Gastrocnemius medialis (tissue), 4 donors: ENCODE measurements around the gene ABR.

Experiments
- POLR2A ChIP-seq, 2 donors: fragments of 450-650 bp; IDR thresholded peaks; one replicate each; pipeline ENCODE4 v1.6.1; 2017; ENCODE audit warnings: antibody characterized with exemption in 2 of 2, mild to moderate bottlenecking in 2 of 2, moderate library complexity in 2 of 2
- TF ChIP-seq, protein P1 (sequence below), 5 experiments: fragments of 450-650 bp in 3 of 5; fragments of 200-600 bp in 2 of 5; sonication (generic) in 2 of 5; IDR thresholded peaks in 4 of 5; conservative IDR thresholded peaks in 1 of 5; 1 replicate in 4 of 5; 2 replicates in 1 of 5; pipeline ENCODE4 v1.5.1; 2016 to 2019; ENCODE audit warnings: antibody characterized with exemption in 5 of 5, mild to moderate bottlenecking in 3 of 5, moderate library complexity in 3 of 5

DNA sequence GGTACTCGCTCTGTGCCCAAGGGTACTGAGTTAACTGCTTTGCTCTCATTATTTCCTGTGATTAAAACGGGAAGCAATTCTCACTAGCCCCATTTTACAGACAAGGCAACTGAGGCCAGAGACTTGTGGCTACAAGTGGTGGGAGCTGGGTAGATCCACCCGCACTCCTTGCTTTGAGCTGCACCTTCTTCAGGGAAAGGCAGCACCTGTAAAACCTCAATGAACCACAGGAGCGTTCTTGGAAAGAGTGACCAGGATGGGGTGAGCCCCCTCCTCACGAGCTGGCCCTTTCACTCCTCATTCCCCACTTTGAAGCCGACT lies 102.8 kb downstream of the ABR start:
- TF ChIP-seq, protein P1, sequence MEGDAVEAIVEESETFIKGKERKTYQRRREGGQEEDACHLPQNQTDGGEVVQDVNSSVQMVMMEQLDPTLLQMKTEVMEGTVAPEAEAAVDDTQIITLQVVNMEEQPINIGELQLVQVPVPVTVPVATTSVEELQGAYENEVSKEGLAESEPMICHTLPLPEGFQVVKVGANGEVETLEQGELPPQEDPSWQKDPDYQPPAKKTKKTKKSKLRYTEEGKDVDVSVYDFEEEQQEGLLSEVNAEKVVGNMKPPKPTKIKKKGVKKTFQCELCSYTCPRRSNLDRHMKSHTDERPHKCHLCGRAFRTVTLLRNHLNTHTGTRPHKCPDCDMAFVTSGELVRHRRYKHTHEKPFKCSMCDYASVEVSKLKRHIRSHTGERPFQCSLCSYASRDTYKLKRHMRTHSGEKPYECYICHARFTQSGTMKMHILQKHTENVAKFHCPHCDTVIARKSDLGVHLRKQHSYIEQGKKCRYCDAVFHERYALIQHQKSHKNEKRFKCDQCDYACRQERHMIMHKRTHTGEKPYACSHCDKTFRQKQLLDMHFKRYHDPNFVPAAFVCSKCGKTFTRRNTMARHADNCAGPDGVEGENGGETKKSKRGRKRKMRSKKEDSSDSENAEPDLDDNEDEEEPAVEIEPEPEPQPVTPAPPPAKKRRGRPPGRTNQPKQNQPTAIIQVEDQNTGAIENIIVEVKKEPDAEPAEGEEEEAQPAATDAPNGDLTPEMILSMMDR (IDR thresholded peaks at IDR 0.05 in 4 of 5, conservative IDR thresholded peaks at IDR 0.05 in 1 of 5), result no peak
- TF ChIP-seq POLR2A (IDR thresholded peaks at IDR 0.05), result no peak
